ENCODE measurements around the gene TNIP2.
A peak's percentile ranks its signal among the peaks of the same experiment; 100 is the strongest.
"Not testable (repeated sequence)": the region's sequence is repeated elsewhere in the genome, so short reads cannot be mapped to it uniquely, and the experiment has no call there.

TNIP2 gene

DNA sequence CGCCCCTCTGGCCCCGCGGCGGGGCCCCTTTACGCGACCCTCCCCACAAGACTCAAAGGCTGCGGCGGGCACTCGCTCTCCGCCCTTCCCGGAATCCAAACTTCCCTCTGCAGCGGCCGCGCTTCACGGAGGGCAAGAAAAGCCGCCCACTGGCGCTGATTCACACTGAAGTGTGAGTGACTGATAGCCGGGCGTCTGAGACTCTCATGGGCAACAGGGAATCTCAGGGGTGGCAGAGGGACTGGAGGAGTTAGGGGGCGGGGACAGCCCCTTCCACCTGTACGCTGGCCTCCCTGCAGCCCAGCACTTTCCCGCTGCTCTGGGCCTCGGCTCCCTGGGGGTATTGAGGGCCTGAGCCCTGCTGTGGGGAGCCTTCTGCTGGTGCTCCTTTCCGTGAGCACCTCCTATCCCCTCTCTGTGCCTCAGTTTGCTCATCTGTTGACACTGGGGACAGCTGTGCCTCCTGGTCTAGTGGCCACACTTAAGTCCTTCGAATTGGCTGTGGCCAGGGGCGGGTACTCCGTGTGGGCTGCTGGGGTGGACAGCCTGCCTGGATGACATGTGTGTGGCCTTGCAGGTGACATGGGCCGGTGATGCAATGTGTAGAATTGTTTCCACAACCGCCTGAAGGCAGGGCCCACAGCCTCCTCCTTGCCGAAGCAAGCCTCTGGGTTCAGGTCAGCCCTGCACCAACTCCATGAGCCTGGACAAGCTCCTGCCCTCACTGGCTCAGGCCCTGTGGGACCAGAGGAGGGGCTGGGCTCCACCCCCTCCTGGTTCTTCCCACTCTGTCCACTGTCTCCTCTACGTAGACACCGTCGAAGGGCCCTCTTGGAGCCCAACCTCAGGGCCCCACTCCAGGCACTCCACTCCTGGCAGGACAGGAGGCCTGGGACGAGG is 37.7 kb upstream of the TNIP2 start:
- peak; percentile 57 for DNase-seq

DNA sequence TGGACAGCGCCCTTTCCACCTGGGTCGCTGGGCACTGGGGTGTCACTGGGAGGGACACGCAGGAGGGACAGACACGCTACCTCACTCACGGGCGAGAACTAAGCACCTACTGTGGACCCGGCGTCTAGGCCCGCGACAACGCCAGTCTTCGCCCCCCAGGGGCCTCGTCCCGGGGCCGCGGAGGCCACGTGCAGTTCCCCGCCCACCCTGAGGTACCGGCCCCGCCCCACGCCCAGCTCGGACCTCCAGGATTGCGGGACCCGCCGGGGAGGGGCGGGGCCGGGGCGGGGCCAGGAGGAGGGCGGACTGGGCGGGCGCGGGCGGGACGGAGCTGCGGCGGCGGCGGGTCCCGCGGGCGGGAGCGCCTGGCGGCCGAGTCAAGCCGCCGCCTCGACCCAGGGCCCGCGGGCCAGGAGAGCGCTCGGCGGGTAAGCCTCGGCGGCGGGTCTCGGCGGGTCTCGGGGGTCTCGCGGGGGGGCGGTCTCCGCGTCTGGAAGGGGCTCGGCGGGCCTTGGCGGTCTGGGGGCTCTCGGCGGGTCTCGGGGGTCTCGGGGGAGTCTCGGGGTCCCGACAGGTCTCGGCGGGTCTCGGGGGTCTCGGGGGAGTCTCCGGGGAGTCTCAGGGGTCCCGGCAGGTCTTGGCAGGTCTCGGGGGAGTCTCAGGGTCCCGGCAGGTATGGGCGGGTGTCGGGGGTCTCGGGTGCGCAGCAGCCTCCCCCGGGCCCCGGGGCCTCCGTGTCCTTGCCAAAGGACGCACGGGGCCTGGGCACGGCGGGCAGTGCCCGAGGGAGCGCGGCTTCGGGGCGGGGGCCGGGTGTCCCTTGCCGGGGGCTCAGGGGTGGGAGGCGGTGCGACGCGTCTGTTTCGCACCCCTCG is 36.8 kb upstream of the TNIP2 start, which contains the start of gene SH3BP2:
Gene SH3BP2, plus strand, starts transcription at position 375 of the 875 bp plus-strand sequence. CDS start 27,533 bp downstream, outside the sequence.
- peak; percentile 90 for DNase-seq

DNA sequence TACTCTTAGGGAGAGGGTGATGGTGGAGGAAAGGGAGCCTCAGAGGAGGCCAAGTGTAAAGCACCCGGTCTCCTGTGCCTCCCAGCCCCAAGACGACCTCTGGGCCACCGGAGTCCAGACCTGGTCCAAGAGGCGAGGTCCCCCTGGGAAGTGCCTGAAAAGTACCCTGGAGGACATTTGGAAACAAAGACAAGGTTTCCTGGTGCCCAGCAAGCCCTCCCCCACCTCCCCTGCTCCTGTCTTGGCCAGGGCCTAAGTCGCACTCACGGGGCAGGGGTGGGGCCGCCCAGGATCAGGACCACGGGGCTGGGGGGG is 36.2 kb upstream of the TNIP2 start:
- DNase-seq: peak; percentile 48

DNA sequence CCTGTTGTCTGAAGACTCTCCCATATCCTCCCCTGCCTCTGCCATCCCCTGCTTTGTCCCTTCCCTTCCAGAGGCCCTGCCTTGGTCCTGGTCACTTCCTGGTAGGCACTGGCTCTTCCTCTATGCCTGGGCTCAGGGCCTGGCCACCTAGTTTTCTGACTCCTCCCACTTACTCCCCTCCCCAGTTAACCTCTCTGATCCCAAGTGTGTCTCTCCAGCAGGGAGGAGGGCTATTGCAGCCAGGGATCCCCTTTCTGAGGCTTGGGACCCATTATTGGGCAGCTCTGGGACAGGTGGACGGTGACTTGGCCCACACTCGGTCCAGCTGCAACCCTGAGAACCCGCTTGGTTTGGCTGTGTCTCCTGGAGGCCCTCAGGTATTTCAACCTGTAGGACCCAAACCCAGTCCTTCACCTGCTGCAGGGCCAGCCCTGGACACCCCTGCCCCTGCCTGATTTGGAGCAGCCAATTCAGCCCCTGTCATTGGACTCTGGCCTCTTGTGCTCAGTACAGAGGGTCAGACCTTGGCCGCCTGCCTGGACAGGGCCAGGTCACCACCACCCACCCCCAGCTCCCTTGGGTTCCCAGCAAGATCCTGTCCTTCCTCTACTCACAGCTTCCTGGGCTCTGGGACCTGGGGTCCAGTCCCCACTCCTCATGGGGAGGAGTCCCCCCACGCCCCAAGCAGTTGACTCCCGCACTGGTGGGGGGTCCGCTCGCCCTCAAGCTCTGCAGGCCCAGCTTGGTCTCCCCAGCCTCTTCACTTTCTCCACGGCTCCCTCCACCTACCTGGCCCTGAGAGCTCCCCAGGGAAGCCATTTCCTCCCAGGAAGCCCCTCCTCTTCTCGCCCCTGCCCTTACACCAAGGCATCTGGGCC is 35.6 kb upstream of the TNIP2 start:
- DNase-seq: peak; percentile 60

DNA sequence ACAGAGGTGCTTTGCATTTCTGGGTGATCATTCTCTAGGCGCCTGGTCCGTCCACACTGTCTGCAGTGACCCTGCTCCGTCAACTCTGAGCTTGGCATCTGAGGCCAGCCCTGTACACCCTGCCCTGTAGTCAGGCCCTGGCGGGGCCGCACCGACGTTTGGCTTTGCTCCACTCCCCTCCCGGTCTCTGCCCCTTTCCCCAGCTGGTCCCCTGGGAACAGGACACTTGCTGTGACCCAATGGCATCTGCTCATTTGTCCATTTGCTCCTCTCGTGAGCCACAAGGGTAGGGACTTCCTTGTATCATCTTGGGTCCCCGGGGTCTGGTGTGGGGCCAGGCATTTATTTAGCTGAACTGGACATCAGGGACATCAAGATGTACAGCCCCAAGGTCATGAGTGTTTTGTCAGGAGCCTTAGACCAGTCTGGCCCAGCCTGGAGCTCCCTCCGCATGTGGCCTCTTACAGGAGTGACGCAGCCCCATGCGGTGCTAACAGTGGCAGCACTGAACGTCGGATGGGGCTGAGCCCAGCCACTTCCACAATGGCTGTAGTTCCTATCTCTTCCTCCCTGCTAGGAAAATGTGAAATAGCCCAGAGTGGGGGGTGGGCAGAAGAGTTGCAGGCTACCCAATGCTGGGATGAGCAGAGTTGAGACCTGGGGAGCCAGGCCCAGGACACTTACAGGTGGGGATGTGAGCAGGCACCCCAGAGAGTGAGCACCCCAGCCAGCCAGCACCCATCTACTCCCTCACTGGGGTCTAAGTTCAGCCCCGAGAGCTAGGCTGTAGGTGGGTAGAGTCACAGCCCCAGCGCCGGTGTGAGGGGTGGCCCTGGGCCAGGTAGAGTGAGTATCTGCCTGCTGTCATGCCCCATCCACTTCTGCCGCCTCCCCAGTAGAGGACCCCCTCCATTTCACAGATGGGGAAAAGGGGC is 34.7 kb upstream of the TNIP2 start:
- DNase-seq: no peak

- no peak for DNase-seq
These were observed 33.9 kb upstream of the TNIP2 start for GRCh38 chr4:2789793-2790582.

GRCh38 chr4:2789351-2789750 is 33.2 kb upstream of the TNIP2 start:
- DNase-seq: no peak

DNA sequence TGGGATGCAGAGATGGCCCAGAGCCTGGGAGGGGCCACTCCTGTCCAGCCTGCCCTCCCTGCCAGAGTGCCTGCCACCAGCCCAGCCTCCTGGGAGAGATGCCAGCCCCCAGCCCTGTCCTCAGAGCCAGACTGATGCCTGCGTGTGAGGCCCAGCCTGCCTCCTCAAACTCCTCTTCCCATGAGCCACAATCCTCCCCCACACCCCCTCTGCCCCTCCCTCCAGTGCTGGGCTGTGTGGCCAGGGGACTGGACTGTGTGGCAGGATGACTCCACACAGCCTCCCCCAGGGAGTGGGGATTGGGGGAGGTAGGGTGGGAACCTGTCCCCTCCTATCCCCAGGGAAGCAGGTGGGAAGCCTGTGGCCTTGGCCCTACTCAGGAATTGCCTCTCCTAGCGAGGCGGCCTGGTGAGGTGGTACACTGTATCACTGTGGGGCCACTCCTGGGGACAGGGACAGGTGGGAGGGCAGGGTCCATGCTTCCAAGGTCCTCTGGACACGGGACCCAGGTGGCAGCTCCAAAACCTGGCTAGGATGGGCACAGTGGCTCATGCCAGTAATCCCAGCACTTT is 32.5 kb upstream of the TNIP2 start:
- DNase-seq: no peak

DNA sequence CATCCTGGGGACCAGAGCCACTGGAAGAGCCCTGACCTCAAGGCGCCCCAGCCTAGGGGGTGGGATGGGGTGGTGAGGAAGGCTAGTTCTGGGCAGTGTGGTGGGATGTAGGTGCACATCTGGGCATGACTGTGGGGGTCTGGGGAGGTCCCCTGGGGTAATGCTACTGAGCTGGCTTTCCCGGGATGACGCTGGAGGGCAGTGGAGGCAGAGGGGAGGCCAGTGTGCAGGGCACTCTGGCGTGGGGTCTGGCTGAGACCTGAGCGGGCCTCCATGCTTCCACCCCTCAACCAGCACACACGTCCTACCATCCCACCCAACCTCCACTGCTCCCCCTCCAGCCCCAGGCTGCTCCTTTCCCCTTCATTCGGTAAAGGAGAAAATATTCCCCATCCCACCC is 32.0 kb upstream of the TNIP2 start:
- DNase-seq: no peak

- DNase-seq: no peak
These were observed 31.3 kb upstream of the TNIP2 start for GRCh38 chr4:2787230-2788100.

DNA sequence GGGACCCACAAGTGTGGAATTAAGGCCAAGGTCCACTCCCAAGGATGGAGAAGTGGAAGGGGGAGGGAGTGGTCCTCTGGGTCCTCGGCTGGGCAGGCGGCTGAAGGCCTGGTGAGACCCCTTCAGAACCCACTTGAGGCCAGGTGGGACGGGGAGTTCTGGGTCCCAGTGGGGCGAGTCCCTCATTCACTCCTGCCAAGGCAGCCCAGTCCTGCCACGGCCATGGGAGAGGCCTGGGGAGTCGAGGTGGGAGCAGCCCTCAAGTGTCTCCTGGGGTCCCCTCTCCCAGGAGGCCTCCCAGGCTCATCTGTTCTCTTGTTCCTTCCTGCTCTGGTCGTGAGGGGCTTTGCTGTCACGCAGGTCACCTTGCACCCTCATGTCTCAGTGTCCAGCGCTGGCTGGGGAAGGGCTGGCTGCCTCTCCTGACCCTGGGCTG is 30.7 kb upstream of the TNIP2 start:
- no peak for DNase-seq

DNA sequence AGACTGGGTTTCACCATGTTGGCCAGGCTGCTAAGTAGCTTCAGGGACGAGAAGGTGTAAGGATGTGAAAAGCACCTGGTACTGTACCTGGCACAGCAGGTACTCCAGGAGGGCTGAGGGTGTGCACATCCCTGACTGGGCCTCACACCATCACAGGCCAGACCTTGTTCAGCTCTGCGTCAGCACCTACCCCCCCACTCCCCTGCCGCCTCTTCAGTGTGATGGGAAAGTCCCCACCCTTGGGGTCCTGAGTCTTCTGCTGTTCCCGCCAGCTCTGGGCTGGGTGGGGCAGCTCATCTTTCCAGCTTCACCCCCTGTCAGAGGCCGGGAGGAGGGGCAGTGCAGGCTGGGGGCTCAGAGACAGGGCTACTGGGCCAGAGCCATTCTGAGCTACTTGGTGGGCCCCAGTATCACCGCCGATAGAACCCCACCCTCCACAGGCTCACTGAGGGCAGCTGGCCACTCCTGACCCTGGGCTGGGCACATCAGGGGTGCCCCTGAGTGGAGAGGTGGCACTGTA is 30.1 kb upstream of the TNIP2 start:
- no peak for DNase-seq

GRCh38 chr4:2785613-2786012 is 29.5 kb upstream of the TNIP2 start:
- DNase-seq: peak; percentile 52

- DNase-seq: no peak
These were observed 27.7 kb upstream of the TNIP2 start for GRCh38 chr4:2783790-2784189.

- no peak for DNase-seq
These were observed 25.8 kb upstream of the TNIP2 start for GRCh38 chr4:2781911-2782310.

DNA sequence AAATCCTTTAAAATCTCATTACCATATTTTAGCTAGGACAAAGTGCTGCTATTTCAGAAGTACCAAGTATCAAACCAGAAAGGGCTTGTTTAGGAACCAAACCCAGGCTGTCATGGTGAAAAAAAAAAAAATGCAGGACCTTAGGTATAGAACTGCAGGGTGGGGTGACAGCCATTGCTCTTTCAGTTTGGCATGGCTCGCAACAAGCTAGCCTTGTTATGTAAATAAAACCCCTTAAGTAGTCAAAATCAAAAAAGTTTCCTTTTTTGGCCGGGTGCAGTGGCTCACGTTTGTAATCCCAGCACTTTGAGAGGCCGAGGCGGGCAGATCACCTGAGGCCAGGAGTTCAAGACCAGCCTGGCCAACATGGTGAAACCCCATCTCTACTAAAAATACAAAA is 24.5 kb upstream of the TNIP2 start:
- DNase-seq: not testable (repeated sequence)

- no peak for DNase-seq
These were observed 15.1 kb upstream of the TNIP2 start for GRCh38 chr4:2771264-2771663.

DNA sequence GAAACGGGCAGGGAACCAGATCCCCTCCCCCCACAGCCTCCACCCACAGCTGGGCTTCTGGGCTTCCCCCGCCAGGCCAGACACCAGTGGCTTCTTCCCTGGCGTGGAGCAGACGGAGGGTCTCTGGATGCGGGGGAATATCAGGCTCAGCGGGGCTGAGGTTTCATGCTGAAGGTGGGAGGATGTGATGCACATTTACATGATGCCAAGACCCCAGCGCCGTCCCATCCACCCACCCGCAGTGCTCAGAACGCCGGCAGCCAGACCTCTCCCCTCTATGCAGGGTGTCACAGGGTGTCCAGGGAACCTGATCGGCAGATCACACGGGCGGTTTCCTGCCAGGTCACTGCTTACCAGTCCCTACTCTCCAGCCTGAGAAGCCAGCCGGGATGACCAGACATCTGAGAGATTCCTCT is 12.8 kb upstream of the TNIP2 start:
- DNase-seq: no peak

DNA sequence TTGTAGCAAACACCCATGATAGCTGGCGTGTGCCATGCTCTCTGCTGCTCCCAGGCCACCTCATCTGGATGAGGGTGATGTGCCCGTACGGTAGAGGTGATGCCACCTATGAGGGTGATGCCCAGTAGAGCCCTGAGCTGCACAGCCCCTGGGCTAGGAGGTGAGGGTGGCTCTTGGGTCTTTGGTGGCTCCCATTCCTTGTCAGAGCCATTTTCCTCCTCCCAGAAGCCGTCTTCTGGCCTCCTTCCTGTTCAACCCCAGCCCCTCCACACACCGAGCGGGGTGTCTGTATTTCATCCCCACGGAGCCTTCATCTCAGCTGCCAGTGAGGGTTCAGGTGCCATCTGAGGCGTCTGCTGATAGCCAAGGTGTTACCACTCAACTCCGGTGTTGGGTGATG is 12.0 kb upstream of the TNIP2 start:
- no peak for DNase-seq
